HG02840 (cell line): ENCODE measurements around the gene VPS37C.
"Not testable (repeated sequence)": the region's sequence is repeated elsewhere in the genome, so short reads cannot be mapped to it uniquely, and the experiment has no call there.

Experiments used
- ATAC-seq: cut with Tn5 transposase; IDR thresholded peaks from one replicate; pipeline ENCODE4 v1.9.1; 2021; ENCODE audit warnings: mild to moderate bottlenecking, moderate library complexity, moderate number of reproducible peaks; ENCODE audit not compliant: unreplicated experiment, low FRiP score

The VPS37C gene

GRCh38 chr11:61104963-61105362, 56.3 kb downstream of the VPS37C start:
- ATAC-seq, result no peak

- no peak for ATAC-seq
Measured at GRCh38 chr11:61103851-61104423, 57.3 kb downstream of the VPS37C start.

GRCh38 chr11:61102667-61103571, 58.3 kb downstream of the VPS37C start:
- ATAC-seq, result no peak

GRCh38 chr11:61098778-61099177, 62.4 kb downstream of the VPS37C start:
- ATAC-seq, result no peak

- ATAC-seq, result not testable (repeated sequence)
Measured at GRCh38 chr11:61098261-61098660, 63.0 kb downstream of the VPS37C start.

- ATAC-seq, result no peak
Measured at GRCh38 chr11:61095021-61095420, 66.2 kb downstream of the VPS37C start.

GRCh38 chr11:61094167-61094566, 67.1 kb downstream of the VPS37C start:
- not testable (repeated sequence) for ATAC-seq

GRCh38 chr11:61092908-61093763, 68.1 kb downstream of the VPS37C start:
- no peak for ATAC-seq

- ATAC-seq, result no peak
Measured at GRCh38 chr11:61092280-61092766, 68.9 kb downstream of the VPS37C start.

GRCh38 chr11:61091373-61092279, 69.6 kb downstream of the VPS37C start:
- no peak for ATAC-seq

- no peak for ATAC-seq
Measured at GRCh38 chr11:61090982-61091372, 70.2 kb downstream of the VPS37C start.

GRCh38 chr11:61090521-61090920, 70.7 kb downstream of the VPS37C start:
- ATAC-seq, result no peak

GRCh38 chr11:61089806-61090491, 71.3 kb downstream of the VPS37C start:
- no peak for ATAC-seq

- no peak for ATAC-seq
Measured at GRCh38 chr11:61087426-61088119, 73.7 kb downstream of the VPS37C start.

- no peak for ATAC-seq
Measured at GRCh38 chr11:61083601-61084147, 77.6 kb downstream of the VPS37C start.

GRCh38 chr11:61082931-61083531, 78.2 kb downstream of the VPS37C start:
- no peak for ATAC-seq

- ATAC-seq, result no peak
Measured at GRCh38 chr11:61082062-61082870, 79.0 kb downstream of the VPS37C start.
